HG03039 (cell line): ENCODE measurements around the gene CNPY4.

Source experiments
- ATAC-seq: cut with Tn5 transposase; IDR thresholded peaks from one replicate; pipeline ENCODE4 v1.9.1; 2021; ENCODE audit warnings: mild to moderate bottlenecking, moderate library complexity; ENCODE audit not compliant: unreplicated experiment

CNPY4 gene

GRCh38 chr7:100091411-100092181 lies 27.8 kb upstream of the CNPY4 start:
- ATAC-seq, result no peak

GRCh38 chr7:100093054-100093453 lies 26.4 kb upstream of the CNPY4 start:
- ATAC-seq, result no peak

- ATAC-seq, result no peak
These were observed 25.9 kb upstream of the CNPY4 start for GRCh38 chr7:100093498-100093897.

- ATAC-seq, result no peak
These were observed 25.4 kb upstream of the CNPY4 start for GRCh38 chr7:100093925-100094486.

- no peak for ATAC-seq
These were observed 24.1 kb upstream of the CNPY4 start for GRCh38 chr7:100095289-100095688.

GRCh38 chr7:100095704-100096103 lies 23.7 kb upstream of the CNPY4 start:
- no peak for ATAC-seq

GRCh38 chr7:100098913-100099312 lies 20.5 kb upstream of the CNPY4 start:
- ATAC-seq, result no peak

GRCh38 chr7:100099452-100099851 lies 20.0 kb upstream of the CNPY4 start:
- no peak for ATAC-seq

GRCh38 chr7:100100420-100101015 lies 18.9 kb upstream of the CNPY4 start:
- peak; percentile 57 for ATAC-seq

GRCh38 chr7:100101016-100101862 lies 18.2 kb upstream of the CNPY4 start, which contains the start of the genes AP4M1 and MCM7:
Gene AP4M1, plus strand, starts transcription at chr7:100101643. Its CDS starts 72 bp downstream, at chr7:100101715.
Gene MCM7, minus strand, starts transcription at chr7:100101397. Its CDS starts 103 bp downstream, at chr7:100101294.
- peak; percentile 76 for ATAC-seq

GRCh38 chr7:100102950-100103840 lies 16.2 kb upstream of the CNPY4 start:
- no peak for ATAC-seq

GRCh38 chr7:100105534-100105933 lies 13.9 kb upstream of the CNPY4 start:
- ATAC-seq, result no peak

- ATAC-seq, result no peak
These were observed 12.8 kb upstream of the CNPY4 start for GRCh38 chr7:100106633-100107032.

- no peak for ATAC-seq
These were observed 12.2 kb upstream of the CNPY4 start for GRCh38 chr7:100107125-100107737.

- ATAC-seq, result no peak
These were observed 11.5 kb upstream of the CNPY4 start for GRCh38 chr7:100107890-100108289.

- no peak for ATAC-seq
These were observed 9.8 kb upstream of the CNPY4 start for GRCh38 chr7:100109521-100110163.

- ATAC-seq, result no peak
These were observed 8.3 kb upstream of the CNPY4 start for GRCh38 chr7:100111156-100111555.

- no peak for ATAC-seq
These were observed 7.5 kb upstream of the CNPY4 start for GRCh38 chr7:100111914-100112313.

- ATAC-seq, result no peak
These were observed 4.4 kb upstream of the CNPY4 start for GRCh38 chr7:100115026-100115425.
